GM21367 (cell line): ENCODE results near the gene CNIH2.
"Not testable (repeated sequence)": the region's sequence is repeated elsewhere in the genome, so short reads cannot be mapped to it uniquely, and the experiment has no call there.

Experiments
- ATAC-seq: cut with Tn5 transposase; IDR thresholded peaks from one replicate; pipeline ENCODE4 v1.9.1; 2021; ENCODE audit not compliant: unreplicated experiment

CNIH2 gene

DNA sequence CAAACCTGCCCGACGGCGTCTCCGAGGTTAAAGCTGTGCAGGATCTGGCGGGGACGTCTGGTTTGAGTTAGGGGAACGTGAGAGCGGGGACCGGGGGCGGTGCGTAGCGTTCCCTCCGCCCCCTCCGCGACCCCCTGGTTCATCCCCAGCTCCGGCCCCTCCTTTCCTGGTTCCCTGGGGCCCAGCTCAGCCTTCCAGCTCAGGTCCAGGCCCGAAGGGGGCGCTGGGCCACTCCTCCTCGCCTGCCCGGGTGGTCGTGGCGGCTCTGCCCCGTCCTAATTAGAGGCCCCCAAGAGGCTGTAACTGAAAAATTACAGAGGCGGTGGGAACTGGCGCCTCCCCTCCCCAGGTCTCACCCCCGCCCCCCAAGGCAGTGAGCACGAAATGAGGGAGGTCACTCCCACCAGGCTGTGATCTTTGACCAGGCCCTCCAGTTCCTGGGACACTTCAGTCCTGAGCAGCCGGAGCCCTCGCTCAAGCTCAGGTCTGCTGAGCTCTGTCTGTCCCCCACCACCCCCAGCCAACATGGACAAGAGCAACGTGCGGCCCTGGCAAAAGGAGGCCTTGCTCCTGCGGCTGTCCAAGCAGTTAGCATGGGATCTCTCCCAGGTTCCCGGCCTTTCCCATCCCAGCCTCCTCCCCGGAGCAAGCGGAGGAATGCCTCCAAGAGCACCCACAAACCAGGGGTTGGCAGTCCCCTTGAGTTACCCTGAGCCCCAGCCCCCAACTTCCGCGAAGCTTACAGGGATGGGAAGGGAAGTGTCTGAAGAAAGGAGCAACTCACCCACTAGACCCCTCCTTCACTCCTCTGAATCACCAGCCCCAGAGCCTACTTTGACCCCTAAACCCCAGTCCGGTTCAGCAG, 35.6 kb downstream of the CNIH2 start:
- ATAC-seq, result no peak

DNA sequence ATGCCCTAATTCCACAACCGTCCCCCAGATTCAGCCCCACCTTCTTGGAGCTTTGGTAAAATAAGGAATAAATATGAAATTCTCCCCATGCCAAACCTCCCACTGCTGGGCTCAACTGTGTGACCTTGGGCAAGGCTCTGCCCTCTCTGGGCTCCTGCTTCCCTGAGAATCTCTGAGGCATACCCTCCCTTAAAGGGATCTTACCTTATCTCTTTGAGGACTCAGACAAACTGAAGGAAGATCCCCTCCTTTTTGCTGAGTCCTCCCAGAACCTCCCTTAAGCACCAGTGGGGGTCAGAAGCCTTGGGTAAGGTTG, 36.2 kb downstream of the CNIH2 start:
- no peak for ATAC-seq

DNA sequence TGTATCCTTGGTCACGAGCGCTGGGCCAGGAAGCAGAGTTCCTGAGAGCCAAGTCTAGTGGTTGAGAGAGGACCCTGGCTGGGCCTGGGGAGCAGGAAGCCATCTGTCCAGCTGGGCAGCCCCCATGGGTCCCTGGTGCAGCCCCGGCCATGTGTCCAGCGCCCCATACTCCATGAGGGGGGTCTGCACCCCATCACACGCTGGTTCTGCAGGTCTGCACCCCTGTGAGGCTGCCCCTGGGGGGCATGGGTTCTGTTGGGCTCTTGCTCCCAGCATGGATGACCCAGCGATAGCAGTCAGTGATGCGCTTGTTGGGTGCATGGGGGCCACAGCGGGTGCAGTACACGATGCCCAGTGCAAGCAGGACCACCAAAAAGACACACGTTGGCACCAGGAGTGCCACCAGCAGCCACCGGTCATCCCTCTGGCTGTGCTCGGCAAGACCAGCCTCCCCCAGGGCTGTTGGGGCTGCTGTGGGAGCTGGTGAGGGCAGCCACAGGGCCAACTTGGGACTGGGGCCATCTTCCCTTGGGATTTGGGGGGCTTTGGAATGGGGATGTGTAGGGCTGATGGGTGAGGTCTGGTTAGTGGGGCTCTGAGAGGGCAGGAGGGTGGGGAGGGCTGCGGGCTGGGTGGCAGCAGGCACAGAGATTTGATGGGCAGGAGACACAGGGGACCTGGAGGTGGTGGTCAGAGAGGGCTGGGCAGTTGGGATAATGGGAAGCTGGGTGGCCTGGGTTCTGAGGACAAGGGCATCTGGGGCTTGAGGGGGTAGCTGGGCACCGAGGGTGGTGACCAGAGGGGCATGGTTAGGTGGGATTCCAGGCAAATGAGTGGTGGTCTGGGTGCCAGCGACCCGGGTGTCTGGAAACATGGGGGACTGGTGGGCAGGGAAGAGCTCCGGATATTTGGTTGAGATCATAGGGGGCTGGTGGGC, 36.9 kb downstream of the CNIH2 start:
- ATAC-seq, result no peak

DNA sequence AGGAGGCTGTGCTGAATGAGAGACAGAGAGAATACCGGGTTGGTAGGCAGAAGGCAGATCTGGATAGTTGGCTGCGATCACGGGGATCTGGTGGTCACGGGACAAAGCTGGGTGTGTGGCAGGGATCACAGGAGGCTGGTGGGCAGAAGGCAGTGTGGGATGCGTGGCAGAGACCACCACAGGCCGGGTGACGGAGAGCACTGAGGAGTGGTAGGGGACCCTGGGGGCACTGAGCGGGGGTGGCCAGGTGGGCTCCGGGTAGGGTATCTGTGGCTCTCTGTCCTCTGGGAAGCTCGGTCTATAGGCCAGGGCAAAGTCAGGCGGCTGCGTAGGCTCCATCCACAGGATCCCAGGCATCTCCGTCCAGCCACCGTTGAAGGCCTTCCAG, 37.5 kb downstream of the CNIH2 start:
- no peak for ATAC-seq

DNA sequence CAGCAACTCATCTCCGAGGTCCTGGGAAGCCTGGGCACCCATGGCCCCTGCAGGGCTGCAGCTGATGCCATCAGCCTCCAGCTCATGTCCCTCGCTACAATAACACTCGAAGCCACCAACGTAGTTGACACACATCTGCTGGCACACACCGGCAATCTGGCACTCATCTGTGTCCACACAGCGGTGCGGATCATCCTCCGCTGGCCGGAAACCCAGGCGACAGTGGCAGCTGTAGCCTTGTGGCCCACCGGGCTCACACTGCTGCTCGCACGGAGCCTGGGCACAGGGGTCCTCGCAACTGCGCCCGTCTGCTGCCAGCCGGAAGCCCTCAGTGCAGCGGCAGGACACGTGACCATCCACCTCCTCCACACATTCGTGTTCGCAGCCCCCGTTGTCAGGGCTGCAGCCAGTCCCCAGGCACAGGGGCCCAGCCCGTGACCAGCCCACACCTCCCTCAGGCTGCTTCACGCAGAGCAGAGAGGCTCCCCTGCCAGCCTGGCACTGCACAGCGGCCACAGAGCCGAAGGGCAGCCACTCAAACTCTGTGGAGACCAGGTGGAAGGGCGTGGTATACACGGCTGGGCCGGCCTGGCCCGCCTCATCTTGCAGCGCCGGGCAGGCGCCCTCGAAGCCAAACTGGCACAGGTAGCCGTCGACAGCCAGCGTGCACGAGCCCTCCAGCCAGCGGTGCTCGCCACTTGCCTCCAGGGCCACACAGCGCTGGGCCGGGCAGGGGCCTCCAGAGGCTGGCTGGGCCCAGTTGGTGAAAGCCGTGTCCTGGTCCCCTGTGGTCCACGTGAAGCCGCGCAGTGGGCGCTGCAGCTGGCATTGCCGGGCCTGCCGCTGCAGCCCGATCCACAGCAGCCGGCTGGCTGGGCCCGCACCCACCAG, 38.2 kb downstream of the CNIH2 start:
- ATAC-seq, result no peak

DNA sequence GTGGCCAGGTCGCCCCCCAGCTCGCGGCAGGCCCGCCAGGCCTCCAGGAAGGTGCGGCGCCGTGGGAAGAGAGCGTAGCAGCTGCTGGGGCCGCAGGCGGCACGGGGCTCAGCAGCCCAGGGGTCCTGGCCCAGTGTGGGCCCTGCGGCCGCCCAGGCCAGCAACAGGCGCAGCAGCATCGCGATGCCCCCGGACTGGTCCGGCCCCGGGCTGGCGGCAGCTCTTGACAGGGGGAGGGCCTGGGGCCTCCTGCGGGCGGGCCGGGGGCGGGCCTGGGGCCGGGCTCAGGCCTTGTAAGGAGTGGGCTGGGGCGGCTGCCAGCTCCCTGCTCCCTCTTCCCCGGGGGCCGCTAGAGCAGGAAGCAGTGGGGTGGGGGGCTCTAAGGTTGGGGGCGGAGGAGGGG, 38.9 kb downstream of the CNIH2 start, which contains the start of gene CD248:
Gene CD248, minus strand, starts transcription at position 196 of the 403 bp plus-strand sequence. Its CDS starts 17 bp downstream, at position 179.
- no peak for ATAC-seq

DNA sequence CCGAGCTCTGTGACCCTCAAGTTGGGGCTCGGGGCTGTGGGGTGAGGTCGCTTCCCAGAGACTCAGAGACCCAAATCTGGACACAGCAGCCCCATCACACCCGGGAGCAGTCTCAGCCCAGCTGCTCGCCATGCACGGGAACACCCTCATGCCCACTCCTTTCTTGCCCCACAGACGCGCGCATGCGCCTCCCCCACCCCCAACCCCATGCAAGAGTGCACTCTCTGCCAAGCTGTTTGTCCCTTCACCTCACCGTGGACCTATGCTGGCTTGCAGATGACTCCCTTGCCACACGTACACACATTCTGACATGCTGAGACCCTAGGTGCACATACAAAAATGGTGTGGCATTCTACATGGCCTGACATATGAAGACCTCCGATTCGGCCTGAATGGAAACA, 39.3 kb downstream of the CNIH2 start:
- ATAC-seq, result no peak

DNA sequence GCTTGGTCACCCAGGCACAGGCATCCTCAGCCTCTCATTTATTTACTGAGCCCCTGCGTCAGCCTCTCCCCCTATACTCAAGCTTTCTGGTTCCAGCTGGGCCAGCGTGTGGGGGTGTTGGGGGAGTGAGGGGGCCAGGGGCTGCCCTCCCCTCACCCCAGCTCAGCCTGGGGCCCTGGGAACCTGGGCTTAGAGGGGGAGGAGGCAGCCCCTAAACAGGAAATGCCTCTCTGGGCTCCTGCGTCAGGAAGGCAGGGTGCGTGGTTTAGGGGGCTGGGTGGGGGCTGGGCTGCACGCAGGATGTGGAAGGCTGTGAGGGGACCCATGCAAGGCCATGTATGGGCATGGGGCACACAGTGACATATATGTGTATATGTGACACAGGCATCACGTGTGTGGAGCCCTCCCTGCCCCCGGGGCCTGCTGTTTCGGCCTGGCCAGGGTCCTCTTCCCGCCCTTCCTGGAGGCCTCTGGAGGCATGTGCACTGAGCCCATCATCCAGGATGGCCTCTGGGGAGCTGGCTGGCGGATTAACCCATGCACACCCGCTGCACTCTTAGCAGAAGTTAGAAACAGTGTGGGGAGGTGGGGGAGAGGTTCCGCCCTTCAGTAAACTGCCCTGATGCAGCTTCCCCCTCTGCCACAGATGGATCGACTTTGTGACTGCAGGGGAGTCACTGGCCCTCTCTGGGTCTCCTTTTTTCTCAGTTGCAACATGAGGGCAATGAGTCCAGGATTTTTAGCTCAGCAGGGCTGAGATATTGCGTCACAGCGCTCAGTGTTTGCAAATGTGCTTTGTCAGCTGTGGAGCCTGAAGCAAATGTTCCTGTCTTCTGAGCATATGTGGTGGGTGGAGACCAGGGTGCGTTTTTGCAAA, 40.0 kb downstream of the CNIH2 start:
- ATAC-seq, result no peak

DNA sequence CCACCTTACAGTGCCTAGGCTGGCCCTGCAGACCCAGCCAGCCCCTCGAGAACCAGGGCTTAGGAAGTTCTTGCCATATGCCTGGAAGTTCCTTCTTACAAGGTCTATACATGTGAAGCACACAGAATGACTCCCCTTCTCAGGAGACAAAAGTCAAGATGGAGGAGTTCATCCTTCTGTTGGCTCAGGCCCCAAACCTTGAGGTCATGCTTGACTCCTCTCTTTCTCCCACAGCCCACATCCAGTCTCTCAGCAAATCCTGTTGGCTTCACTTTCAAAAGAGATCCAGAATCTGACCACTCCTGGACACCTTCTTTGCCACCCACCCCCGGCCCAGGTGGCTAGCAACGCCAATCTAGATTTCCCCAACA, 40.6 kb downstream of the CNIH2 start:
- ATAC-seq, result no peak

DNA sequence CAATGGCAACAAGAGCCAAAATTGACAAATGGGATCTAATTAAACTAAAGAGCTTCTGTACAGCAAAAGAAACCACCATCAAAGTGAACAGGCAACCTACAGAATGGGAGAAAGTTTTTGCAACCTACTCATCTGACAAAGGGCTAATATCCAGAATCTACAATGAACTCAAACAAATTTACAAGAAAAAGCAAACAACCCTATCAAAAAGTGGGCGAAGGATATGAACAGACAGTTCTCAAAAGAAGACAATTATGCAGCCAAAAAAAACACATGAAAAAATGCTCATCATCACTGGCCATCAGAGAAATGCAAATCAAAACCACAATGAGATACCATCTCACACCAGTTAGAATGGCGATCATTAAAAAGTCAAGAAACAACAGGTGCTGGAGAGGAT, 42.3 kb downstream of the CNIH2 start:
- not testable (repeated sequence) for ATAC-seq

DNA sequence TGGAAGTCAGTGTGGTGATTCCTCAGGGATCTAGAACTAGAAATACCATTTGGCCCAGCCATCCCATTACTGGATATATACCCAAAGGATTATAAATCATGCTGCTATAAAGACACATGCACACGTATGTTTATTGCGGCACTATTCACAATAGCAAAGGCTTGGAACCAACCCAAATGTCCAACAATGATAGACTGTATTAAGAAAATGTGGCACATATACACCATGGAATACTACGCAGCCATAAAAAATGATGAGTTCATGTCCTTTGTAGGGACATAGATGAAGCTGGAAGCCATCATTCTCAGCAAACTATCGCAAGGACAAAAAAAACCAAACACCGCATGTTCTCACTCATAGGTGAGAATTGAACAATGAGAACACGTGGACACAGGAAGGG, 42.8 kb downstream of the CNIH2 start:
- ATAC-seq, result not testable (repeated sequence)

DNA sequence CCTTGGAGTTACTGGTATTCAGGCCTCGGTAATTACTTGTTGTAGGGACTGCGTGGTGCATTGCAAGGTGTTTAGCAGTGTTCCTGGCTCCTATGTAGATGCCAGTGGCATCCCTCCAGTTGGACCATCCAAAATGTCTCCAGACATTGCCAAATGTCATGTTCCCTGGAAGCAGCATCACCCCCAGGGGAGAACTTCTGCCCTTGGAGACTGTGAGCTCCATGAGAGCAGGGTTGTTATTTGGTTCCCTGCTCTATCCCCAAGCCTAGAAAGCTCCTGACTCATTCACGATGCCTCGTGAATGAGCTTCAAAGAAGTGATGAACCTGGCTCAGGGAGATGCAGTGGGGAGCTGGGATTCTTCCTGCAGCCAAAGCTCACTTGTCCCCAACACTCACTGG, 43.6 kb downstream of the CNIH2 start:
- ATAC-seq, result no peak

DNA sequence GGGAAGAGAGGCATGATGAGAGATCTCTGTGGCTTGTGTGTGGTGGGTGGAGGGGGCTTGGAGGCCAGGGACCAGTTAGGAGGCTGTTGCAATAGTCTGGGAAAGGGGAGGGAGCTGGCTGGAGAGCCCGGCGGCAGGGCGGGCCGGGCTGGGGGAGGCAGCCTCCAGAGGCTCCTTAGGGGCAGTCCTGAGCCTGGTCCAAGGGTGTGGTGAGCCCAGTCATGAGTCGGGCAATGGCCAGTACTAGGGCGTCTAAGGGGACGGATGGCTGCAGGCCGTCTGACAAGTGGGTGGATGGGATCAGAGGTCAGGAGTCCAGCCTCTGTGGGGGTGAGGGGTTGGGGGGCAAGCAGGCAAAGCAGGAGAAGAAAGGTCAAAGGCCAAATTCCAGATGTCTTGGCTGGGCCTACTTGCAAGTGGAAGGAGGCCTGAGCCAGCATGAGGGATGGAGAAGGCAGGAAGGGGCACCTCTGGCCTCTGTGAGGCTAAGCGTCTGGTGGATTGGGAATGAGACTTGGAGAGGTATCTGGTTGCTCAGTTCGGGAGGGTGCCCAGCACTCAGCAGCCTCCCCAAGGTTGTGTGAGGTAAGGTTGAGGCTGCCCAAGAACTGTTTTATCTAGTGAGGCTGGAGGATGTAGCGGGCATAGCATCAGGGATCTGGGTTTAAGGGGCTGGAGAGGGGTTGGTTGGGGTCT, 44.9 kb downstream of the CNIH2 start:
- ATAC-seq, result no peak

DNA sequence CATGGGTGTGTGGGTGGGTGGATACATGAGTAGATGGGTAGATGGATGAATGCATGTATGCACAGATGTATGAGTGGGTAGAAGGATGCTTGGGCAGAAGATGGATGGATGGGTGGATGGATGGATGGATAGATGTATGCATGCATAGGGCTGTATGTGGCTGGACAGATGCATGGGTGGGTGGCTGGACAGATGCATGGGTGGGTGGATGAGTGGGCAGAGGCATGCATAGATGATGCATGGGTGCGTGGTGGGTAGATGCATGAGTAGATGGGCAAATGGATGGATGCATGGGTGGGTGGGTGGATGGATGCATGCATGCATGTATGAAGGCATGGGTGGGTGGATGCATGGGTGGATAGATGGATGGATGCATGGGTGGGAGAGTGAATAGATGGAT, 45.7 kb downstream of the CNIH2 start:
- no peak for ATAC-seq

DNA sequence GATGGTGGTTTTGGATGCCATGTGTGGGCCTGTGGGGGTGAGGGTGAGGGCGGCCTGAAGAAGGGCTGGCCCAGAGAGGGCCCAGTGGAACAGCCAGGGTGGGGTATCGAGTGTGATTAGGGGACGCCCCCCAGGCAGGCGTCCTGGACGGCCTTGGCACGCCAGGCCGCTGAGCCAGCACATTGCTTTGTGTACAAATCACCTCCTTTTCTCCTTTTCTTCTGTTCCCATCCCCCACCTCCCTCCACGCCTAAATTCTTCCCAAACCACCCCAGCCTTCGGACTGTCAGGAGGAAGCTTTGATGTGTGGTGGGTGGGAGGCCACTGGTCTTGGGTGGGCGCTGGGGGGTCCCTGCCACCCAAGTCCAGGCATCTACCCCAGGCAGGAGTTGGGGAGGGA, 46.7 kb downstream of the CNIH2 start:
- no peak for ATAC-seq

DNA sequence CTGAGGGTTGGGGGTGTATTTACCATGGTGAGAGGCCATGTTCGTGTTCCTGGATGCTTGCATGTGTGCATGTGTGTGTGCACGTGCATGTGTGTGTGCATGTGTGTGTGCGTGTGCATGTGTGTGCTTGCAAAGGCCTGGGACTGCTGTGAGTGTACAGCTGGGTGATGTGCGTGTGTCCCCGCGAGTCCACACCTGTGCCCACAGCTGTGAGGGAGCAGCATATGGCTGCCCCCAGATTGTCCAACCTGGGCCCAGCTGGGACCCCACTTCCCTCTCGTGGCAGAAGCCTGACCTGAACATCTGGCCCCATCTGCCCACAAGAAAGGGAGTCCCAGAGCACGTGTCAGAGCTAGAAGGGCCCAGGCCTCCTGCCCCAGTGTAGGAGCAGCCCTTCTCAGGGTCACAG, 47.3 kb downstream of the CNIH2 start:
- no peak for ATAC-seq

DNA sequence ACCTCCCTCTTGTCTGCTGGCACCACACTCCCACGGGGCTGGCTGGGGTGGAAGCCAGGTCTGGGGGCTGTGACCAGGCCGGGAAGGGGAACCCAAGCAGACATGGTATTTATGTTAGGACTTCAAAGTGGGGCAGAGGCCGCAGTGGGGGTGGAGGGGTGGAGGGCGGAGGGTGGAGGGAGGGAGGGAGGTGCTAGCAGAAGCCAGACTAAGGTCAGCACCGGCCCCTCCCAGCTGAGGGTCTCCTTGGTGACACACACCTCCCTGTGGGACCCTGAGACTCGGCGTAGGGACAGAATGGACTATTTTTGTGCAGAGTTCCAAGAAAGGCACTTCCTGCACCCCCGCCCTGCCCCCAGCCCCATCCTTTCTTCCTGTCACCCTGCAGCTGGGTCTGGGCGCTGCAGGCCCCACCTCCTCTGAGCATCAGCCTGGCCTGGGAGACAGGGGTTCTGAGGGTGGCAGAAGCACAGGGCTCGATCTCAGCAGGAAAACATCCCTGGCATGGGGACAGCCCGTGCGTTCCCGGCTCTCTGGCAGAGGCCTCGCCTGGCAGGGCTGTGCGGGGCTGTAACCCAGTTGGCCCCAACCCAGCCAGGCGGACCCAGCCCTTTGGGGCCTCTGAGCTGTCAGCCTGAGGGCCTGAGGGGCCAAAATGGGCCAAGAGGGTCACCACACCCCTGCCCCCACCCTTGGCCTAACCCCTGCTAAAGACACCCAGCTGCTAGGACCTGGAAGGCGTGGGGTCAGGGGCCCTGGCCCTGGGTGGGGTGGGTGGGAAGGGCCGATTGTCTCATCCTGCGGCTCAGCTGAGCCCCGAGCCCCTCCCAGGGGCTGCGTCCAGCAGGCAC, 48.5 kb downstream of the CNIH2 start:
- ATAC-seq, result no peak

DNA sequence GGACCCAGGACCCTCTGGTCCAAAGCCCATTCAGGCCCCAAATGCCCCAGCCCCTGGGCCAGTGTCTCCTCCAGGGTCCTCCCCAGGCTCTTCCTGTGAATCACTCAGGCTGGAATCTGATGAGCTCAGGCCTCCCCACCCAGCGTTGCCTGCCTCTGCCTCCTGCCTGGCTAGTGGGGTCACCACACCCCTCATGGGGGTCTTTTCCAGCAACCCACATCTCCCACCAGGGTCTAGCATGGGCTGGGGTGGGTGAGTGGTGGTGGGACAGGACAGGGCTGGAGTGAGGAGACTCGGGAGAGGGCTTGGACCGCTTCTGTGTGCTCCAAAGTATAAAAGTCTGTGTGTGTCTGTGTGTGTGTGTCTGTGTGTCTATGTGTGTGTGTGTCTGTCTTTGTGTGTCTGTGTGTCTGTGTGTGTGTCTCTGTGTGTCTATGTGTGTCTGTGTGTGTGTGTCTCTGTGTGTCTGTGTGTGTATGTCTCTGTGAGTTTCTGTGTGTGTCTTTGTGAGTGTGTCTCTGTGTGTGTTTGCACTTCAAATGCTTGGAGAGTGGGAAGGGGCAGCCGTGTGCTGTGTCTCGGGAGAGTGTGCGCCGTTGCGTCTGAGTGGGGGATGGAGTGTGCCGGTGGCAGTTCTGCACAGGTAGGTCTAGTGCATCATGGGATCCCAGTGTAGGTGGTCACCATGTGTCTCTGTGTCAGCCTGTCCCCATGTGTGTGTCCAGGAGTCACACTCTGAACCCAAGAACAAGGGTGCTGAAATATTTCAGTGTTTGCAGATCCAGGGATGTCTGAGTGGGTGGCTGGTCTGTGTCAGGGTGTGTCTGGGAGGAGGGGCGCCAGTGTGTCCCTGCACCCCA, 49.4 kb downstream of the CNIH2 start:
- no peak for ATAC-seq
